IPS DF 6.9 (cell line): ENCODE results near the gene USP48.

Experiments used
- DNase-seq: peaks from one replicate; pipeline ENCODE4 v3.0.0-alpha.2; 2013; ENCODE audit warnings: low read depth, low spot score
- H3K27ac ChIP-seq: one replicate; pipeline ENCODE4 v1.5.1; 2013; ENCODE audit warnings: low read length, control low read depth
- H3K27me3 ChIP-seq: 2 replicates; pipeline ENCODE4 v1.6.1; 2013; ENCODE audit warnings: mild to moderate bottlenecking, low read length; ENCODE audit not compliant: control insufficient read depth, insufficient read depth
- H3K36me3 ChIP-seq: 2 replicates; pipeline ENCODE4 v1.6.1; 2013; ENCODE audit warnings: low read length; ENCODE audit not compliant: control insufficient read depth, insufficient read depth
- H3K4me1 ChIP-seq: 2 replicates; pipeline ENCODE4 v1.6.1; 2013; ENCODE audit warnings: low read length; ENCODE audit not compliant: control insufficient read depth, insufficient read depth
- H3K4me3 ChIP-seq: 2 replicates; pipeline ENCODE4 v1.5.1; 2013; ENCODE audit warnings: mild to moderate bottlenecking, low read length
- H3K9me3 ChIP-seq: 2 replicates; pipeline ENCODE4 v1.6.1; 2013; ENCODE audit warnings: low read length, inconsistent platforms; ENCODE audit not compliant: control insufficient read depth, insufficient read depth
- WGBS: extraction: QIAGEN DNeasy Blood & Tissue Kit; methylation state at CpG from one replicate; pipeline ENCODE4 v1.1.7; 2013; ENCODE audit warnings: mixed read lengths, missing lambda C conversion rate; ENCODE audit not compliant: insufficient read length, insufficient coverage; 5-methylcytosine and 5-hydroxymethylcytosine counted together

Gene USP48

GRCh38 chr1:21702780-21703179 is 80.2 kb downstream of the USP48 start:
- no peak for DNase-seq
- Histone ChIP-seq H3K27ac (no peak overlapping the region), H3K36me3 (peaks cover 3% of the 10 kb centered on the region; the same call in 1 of the 2 replicates), H3K9me3 (no peaks in the 10 kb centered on the region), H3K4me3 (no peak overlapping the region), H3K27me3 (no peaks in the 10 kb centered on the region), H3K4me1 (no peaks in the 10 kb centered on the region)
- WGBS, result no CpG with 5 or more reads among the region's 4 CpGs

GRCh38 chr1:21701401-21701800 is 81.5 kb downstream of the USP48 start:
- no peak overlapping the region for H3K27ac ChIP-seq
- no peak overlapping the region for H3K4me3 ChIP-seq
- H3K9me3 ChIP-seq, result no peaks in the 10 kb centered on the region
- no peak for DNase-seq
- no peaks in the 10 kb centered on the region for H3K27me3 ChIP-seq
- H3K4me1 ChIP-seq, result no peaks in the 10 kb centered on the region
- WGBS, result no CpG with 5 or more reads among the region's 6 CpGs
- H3K36me3 ChIP-seq, result peaks cover 3% of the 10 kb centered on the region; the same call in 1 of the 2 replicates

DNA sequence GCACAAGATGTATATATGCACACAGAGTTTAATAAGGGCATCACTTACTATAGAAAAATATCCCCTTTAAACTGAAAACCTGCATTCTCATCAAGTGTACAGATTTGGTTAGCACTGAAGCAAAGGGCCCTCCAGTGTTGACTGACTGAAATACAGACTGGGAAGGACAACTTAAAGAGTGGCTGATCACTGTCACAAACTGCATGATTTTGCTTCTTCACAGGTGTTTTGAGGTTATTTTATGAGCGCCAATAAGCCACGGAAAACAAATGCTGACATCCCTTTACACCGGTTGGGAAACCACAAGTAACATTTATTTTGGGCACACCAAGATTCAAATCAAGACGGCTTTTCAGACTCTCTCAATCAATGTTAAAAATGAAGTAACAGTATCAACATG is 82.9 kb downstream of the USP48 start:
- no peaks in the 10 kb centered on the region for H3K27me3 ChIP-seq
- H3K4me3 ChIP-seq, result no peak overlapping the region
- H3K36me3 ChIP-seq, result peaks cover 3% of the 10 kb centered on the region; the same call in 1 of the 2 replicates
- no peaks in the 10 kb centered on the region for H3K9me3 ChIP-seq
- WGBS, result no CpG with 5 or more reads among the region's 4 CpGs
- H3K4me1 ChIP-seq, result no peaks in the 10 kb centered on the region
- DNase-seq, result no peak
- H3K27ac ChIP-seq, result no peak overlapping the region

DNA sequence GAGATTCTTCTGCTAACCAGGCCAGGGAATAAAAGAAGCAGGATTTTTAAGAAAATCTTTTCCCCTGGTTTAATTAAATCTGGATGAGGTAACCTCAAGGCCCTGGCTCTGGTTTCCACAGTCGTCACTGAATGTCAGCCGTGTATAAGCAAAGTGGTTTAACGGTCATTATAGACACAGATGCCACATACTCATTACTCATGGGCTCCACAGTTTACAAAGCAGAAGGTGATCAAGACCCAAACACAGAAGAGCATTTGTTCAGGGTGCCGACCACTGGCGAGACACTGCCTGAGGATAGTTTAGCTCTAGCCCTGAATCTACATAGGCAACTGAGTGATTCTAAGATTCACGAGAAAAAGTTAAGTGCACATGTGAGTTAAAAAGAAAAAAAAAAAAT is 86.0 kb downstream of the USP48 start:
- no CpG with 5 or more reads among the region's 6 CpGs for WGBS
- Histone ChIP-seq H3K27ac (no peak overlapping the region), H3K4me1 (no peaks in the 10 kb centered on the region), H3K9me3 (no peaks in the 10 kb centered on the region), H3K27me3 (no peaks in the 10 kb centered on the region), H3K4me3 (no peak overlapping the region), H3K36me3 (peaks cover 15% of the 10 kb centered on the region; the same call in 1 of the 2 replicates)
- DNase-seq, result no peak

DNA sequence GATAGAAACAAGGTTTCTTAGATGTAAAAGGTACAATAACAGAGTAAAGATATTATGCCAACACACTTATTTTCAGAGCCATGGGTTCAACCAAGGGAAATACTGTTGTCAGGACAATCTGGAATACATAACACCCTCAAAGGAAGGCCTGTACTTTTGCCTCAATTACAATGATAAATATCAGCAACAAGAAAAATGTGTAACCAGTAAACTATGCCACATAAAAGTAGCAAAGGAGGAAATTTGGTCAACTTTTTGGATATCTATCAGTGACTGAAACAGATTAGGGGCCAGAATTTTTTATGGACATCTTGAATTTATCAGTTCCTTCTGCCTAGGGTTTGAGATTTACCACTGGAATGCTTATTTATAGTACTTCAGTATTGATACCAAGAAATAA is 89.2 kb downstream of the USP48 start:
- DNase-seq, result no peak
- H3K27ac ChIP-seq, result no peak overlapping the region
- no peak overlapping the region for H3K4me3 ChIP-seq
- H3K36me3 ChIP-seq, result peaks cover 12% of the 10 kb centered on the region; the same call in 1 of the 2 replicates
- no peaks in the 10 kb centered on the region for H3K4me1 ChIP-seq
- no peaks in the 10 kb centered on the region for H3K27me3 ChIP-seq
- H3K9me3 ChIP-seq, result no peaks in the 10 kb centered on the region

- DNase-seq, result no peak
- H3K9me3 ChIP-seq, result no peaks in the 10 kb centered on the region
- H3K4me3 ChIP-seq, result no peak overlapping the region
- H3K4me1 ChIP-seq, result no peaks in the 10 kb centered on the region
- H3K27me3 ChIP-seq, result no peaks in the 10 kb centered on the region
- peaks cover 12% of the 10 kb centered on the region; the same call in 1 of the 2 replicates for H3K36me3 ChIP-seq
- WGBS, result no CpG with 5 or more reads among the region's 3 CpGs
- no peak overlapping the region for H3K27ac ChIP-seq
Observed at GRCh38 chr1:21691739-21692138, 91.2 kb downstream of the USP48 start.

GRCh38 chr1:21689661-21690372 is 93.1 kb downstream of the USP48 start:
- Histone ChIP-seq H3K4me3 (no peak overlapping the region), H3K27me3 (no peaks in the 10 kb centered on the region), H3K9me3 (no peaks in the 10 kb centered on the region), H3K4me1 (no peaks in the 10 kb centered on the region), H3K27ac (no peak overlapping the region), H3K36me3 (peaks cover 12% of the 10 kb centered on the region; the same call in 1 of the 2 replicates)
- no peak for DNase-seq
- no CpG with 5 or more reads among the region's 6 CpGs for WGBS

- no peaks in the 10 kb centered on the region for H3K4me1 ChIP-seq
- H3K9me3 ChIP-seq, result no peaks in the 10 kb centered on the region
- no peaks in the 10 kb centered on the region for H3K27me3 ChIP-seq
- H3K36me3 ChIP-seq, result peaks cover 2% of the 10 kb centered on the region; the same call in 1 of the 2 replicates
- H3K27ac ChIP-seq, result no peak overlapping the region
- 100% methylated on average over 1 of the region's 2 CpGs for WGBS
- no peak for DNase-seq
- no peak overlapping the region for H3K4me3 ChIP-seq
Observed at GRCh38 chr1:21687081-21687529, 95.8 kb downstream of the USP48 start.

- Histone ChIP-seq H3K4me1 (no peaks in the 10 kb centered on the region), H3K4me3 (no peak overlapping the region), H3K36me3 (no peaks in the 10 kb centered on the region; the same call in 1 of the 2 replicates), H3K27me3 (no peaks in the 10 kb centered on the region), H3K9me3 (no peaks in the 10 kb centered on the region), H3K27ac (no peak overlapping the region)
- no CpG with 5 or more reads among the region's 4 CpGs for WGBS
- DNase-seq, result no peak
Observed at GRCh38 chr1:21685946-21686678, 96.8 kb downstream of the USP48 start.

GRCh38 chr1:21681426-21681825 is 101.5 kb downstream of the USP48 start:
- Histone ChIP-seq H3K4me3 (no peak overlapping the region), H3K9me3 (no peaks in the 10 kb centered on the region), H3K36me3 (no peaks in the 10 kb centered on the region), H3K27ac (no peak overlapping the region), H3K4me1 (no peaks in the 10 kb centered on the region), H3K27me3 (no peaks in the 10 kb centered on the region)
- DNase-seq, result no peak
- no CpG with 5 or more reads among the region's 9 CpGs for WGBS
